Gastrocnemius medialis (tissue), 4 donors: Measurements from ENCODE around the gene CACNA2D2. TPM values are rescaled to one million over a fixed set of nuclear protein-coding genes. Genes with fewer than 3 reads are reported as not detected.
A peak's percentile ranks its signal among the peaks of the same experiment; 100 is the strongest.

ENCODE experiments used
- ATAC-seq, 2 donors: fragments of 150-250 bp; one replicate each; pipeline ENCODE4 v1.9.1; 2016
- DNase-seq, 2 donors: peaks; one replicate each; pipeline ENCODE4 v3.0.0-alpha.2; 2019
- H3K27ac ChIP-seq, 4 donors: fragments of 200-600 bp; sonication (generic); 1 replicate in 1 of 4; 2 replicates in 3 of 4; pipeline ENCODE4 v1.5.1; 2016 to 2018; ENCODE audit warnings: mild to moderate bottlenecking in 2 of 4, moderate library complexity in 1 of 4
- H3K27me3 ChIP-seq, 3 donors: fragments of 200-600 bp; sonication (generic) in 2 of 3; 1 replicate in 1 of 3; 2 replicates in 2 of 3; pipeline versions ENCODE4 v1.5.1 to v1.6.0; 2016 to 2019; ENCODE audit warnings: mild to moderate bottlenecking in 1 of 3, moderate library complexity in 1 of 3
- H3K36me3 ChIP-seq, 2 donors: fragments of 200-600 bp; sonication (generic) in 1 of 2; one replicate each; pipeline ENCODE4 v1.5.1; 2017 to 2018
- H3K4me1 ChIP-seq, 2 donors: fragments of 200-600 bp; sonication (generic) in 1 of 2; one replicate each; pipeline ENCODE4 v1.5.1; 2016 to 2017; ENCODE audit warnings: mild to moderate bottlenecking in 2 of 2
- H3K4me3 ChIP-seq, 4 donors: fragments of 200-600 bp; sonication (generic) in 3 of 4; 1 replicate in 1 of 4; 2 replicates in 3 of 4; pipeline ENCODE4 v1.5.1; 2016 to 2019; ENCODE audit warnings: mild to moderate bottlenecking in 2 of 4
- H3K9me3 ChIP-seq, 3 donors: fragments of 200-600 bp; sonication (generic) in 2 of 3; 1 replicate in 1 of 3; 2 replicates in 2 of 3; pipeline ENCODE4 v1.5.1; 2016 to 2019
- CTCF ChIP-seq, 5 experiments: fragments of 450-650 bp in 3 of 5; fragments of 200-600 bp in 2 of 5; sonication (generic) in 2 of 5; IDR thresholded peaks in 4 of 5; conservative IDR thresholded peaks in 1 of 5; 1 replicate in 4 of 5; 2 replicates in 1 of 5; pipeline ENCODE4 v1.5.1; 2016 to 2019; ENCODE audit warnings: antibody characterized with exemption in 5 of 5, mild to moderate bottlenecking in 3 of 5, moderate library complexity in 3 of 5
- POLR2A ChIP-seq, 2 donors: fragments of 450-650 bp; IDR thresholded peaks; one replicate each; pipeline ENCODE4 v1.6.1; 2017; ENCODE audit warnings: antibody characterized with exemption in 2 of 2, mild to moderate bottlenecking in 2 of 2, moderate library complexity in 2 of 2
- in situ Hi-C, 4 donors: fragments of 200-750 bp; cut with MboI; loops; one replicate each; pipeline versions ENCODE4 v1.15.0 to v1.8.0; 2017; ENCODE audit warnings: low sequenced_read_pairs in 4 of 4
- intact Hi-C: fragments of 100-400 bp; cut with DNase I; formaldehyde crosslinking; loops from one replicate; pipeline ENCODE4 v1.15.1; 2023; ENCODE audit warnings: low total_unique reads
- total RNA-seq, 4 donors: library from RNA; depleted of rRNA; stranded (reverse); fragments of >200 nt; gene quantifications; one replicate each; pipeline versions ENCODE4 v1.1.0 to v1.2.3, GENCODE V29; 2016

CACNA2D2 gene
- total RNA-seq, 4 donors from 2014 or later = 0.27 to 0.68 (median 0.45) TPM

GRCh38 chr3:50318163-50318562 is 185.3 kb downstream of the CACNA2D2 start:
- Histone ChIP-seq H3K4me1 (peaks cover 56 to 59% of the 10 kb centered on the region in 2 donors), H3K4me3 (peak overlapping the region in 2 of 4 donors; percentile 24 to 80), H3K9me3 (no peaks in the 10 kb centered on the region), H3K27me3 (no peaks in the 10 kb centered on the region), H3K27ac (peak overlapping the region in 2 of 4 donors; percentile 7 to 93), H3K36me3 (peaks cover 0 to 23% of the 10 kb centered on the region in 2 donors)
- no peak for ATAC-seq
- no peak for TF ChIP-seq POLR2A (IDR thresholded peaks at IDR 0.05)
- no peak for TF ChIP-seq CTCF (IDR thresholded peaks at IDR 0.05 in 4 of 5, conservative IDR thresholded peaks at IDR 0.05 in 1 of 5)
- DNase-seq = no peak
- in situ Hi-C loops = no loop called here
- intact Hi-C loops = no loop called here

- Histone ChIP-seq H3K27me3 (no peaks in the 10 kb centered on the region), H3K27ac (peak overlapping the region in 3 of 4 donors; percentile 7 to 93 (median 35)), H3K4me3 (no peak overlapping the region), H3K9me3 (no peaks in the 10 kb centered on the region), H3K4me1 (peaks cover 56 to 58% of the 10 kb centered on the region in 2 donors), H3K36me3 (peaks cover 0 to 23% of the 10 kb centered on the region in 2 donors)
- DNase-seq (no peak), ATAC-seq (no peak)
- intact Hi-C loops = no loop called here
- in situ Hi-C loops = no loop called here
- no peak for TF ChIP-seq CTCF (IDR thresholded peaks at IDR 0.05 in 4 of 5, conservative IDR thresholded peaks at IDR 0.05 in 1 of 5)
- TF ChIP-seq POLR2A (IDR thresholded peaks at IDR 0.05) = no peak
These were observed 186.1 kb downstream of the CACNA2D2 start for GRCh38 chr3:50317300-50317699.

- Histone ChIP-seq H3K4me3 (no peak overlapping the region), H3K9me3 (no peaks in the 10 kb centered on the region), H3K27me3 (no peaks in the 10 kb centered on the region), H3K27ac (peak overlapping the region in 3 of 4 donors; percentile 7 to 93 (median 35)), H3K36me3 (peaks cover 0 to 23% of the 10 kb centered on the region in 2 donors), H3K4me1 (peaks cover 51 to 53% of the 10 kb centered on the region in 2 donors)
- intact Hi-C loops = no loop called here
- DNase-seq (no peak), ATAC-seq (no peak)
- in situ Hi-C loops = no loop called here
- no peak for TF ChIP-seq CTCF (IDR thresholded peaks at IDR 0.05 in 4 of 5, conservative IDR thresholded peaks at IDR 0.05 in 1 of 5)
- TF ChIP-seq POLR2A (IDR thresholded peaks at IDR 0.05) = no peak
These were observed 186.7 kb downstream of the CACNA2D2 start for GRCh38 chr3:50316657-50317242.

GRCh38 chr3:50314816-50315215 is 188.6 kb downstream of the CACNA2D2 start:
- peaks cover 43 to 45% of the 10 kb centered on the region in 2 donors for H3K4me1 ChIP-seq
- DNase-seq (no peak), ATAC-seq (no peak)
- intact Hi-C loops (no loop called here), in situ Hi-C loops (no loop called here)
- H3K9me3 ChIP-seq = no peaks in the 10 kb centered on the region
- peak overlapping the region; percentile 50 to 79 (median 56) for H3K27ac ChIP-seq
- peaks cover 0 to 23% of the 10 kb centered on the region in 2 donors for H3K36me3 ChIP-seq
- TF ChIP-seq CTCF (IDR thresholded peaks at IDR 0.05 in 4 of 5, conservative IDR thresholded peaks at IDR 0.05 in 1 of 5) = no peak
- TF ChIP-seq POLR2A (IDR thresholded peaks at IDR 0.05) = no peak
- no peak overlapping the region for H3K4me3 ChIP-seq
- no peaks in the 10 kb centered on the region for H3K27me3 ChIP-seq
